H1 (cell line): ENCODE data around the gene EXOSC10. TPM values are rescaled to one million over a fixed set of nuclear protein-coding genes. Genes with fewer than 3 reads are reported as not detected.

Experiments
- CTCF ChIA-PET: fragments of 300-600 bp; sonication (Branson Sonifier 250); formaldehyde crosslinking; loops from one replicate; lab custom pipeline; 2021; ENCODE audit not compliant: partially characterized antibody; lab: Charles Lee
- POLR2A ChIA-PET: fragments of 300-600 bp; sonication (Branson Sonifier 250); formaldehyde crosslinking; loops from one replicate; lab custom pipeline; 2021; ENCODE audit warnings: inconsistent platforms; ENCODE audit not compliant: partially characterized antibody; lab: Charles Lee
- DNase-seq, 2 experiments: peaks; one replicate each; pipeline versions ENCODE4 v3.0.0 to v3.0.0-alpha.2; 2010 to 2022; ENCODE audit warnings: low spot score in 2 of 2, low read depth in 1 of 2, mixed read lengths in 1 of 2
- FAIRE-seq: peaks from 2 replicates; lab custom pipeline; 2011; peaks lifted over from hg19 to GRCh38; lab: Jason Lieb, UNC
- H2AFZ ChIP-seq: 2 replicates; pipeline ENCODE4 v1.8.1; 2012; ENCODE audit warnings: low read length, inconsistent platforms
- H2AK5ac ChIP-seq: 2 replicates; pipeline ENCODE4 v1.6.1; 2013; ENCODE audit warnings: low read depth, low read length
- H2BK120ac ChIP-seq: replicated peaks from 2 replicates; pipeline ENCODE3; 2013; ENCODE audit warnings: low read depth, low read length, inconsistent platforms
- H2BK12ac ChIP-seq: 2 replicates; pipeline ENCODE4 v1.6.1; 2013; ENCODE audit warnings: low read depth, low read length
- H2BK15ac ChIP-seq: 2 replicates; pipeline ENCODE4 v1.6.1; 2013; ENCODE audit warnings: low read length
- H2BK20ac ChIP-seq: 2 replicates; pipeline ENCODE4 v1.6.1; 2013; ENCODE audit warnings: low read length
- H2BK5ac ChIP-seq: 2 replicates; pipeline ENCODE4 v1.6.1; 2013; ENCODE audit warnings: low read depth, low read length
- H3K14ac ChIP-seq: 2 replicates; pipeline ENCODE4 v1.6.1; 2013; ENCODE audit warnings: inconsistent platforms; ENCODE audit not compliant: insufficient read length
- H3K18ac ChIP-seq: 2 replicates; pipeline ENCODE4 v1.6.1; 2013; ENCODE audit warnings: low read length; ENCODE audit errors: extremely low read depth
- H3K23ac ChIP-seq: 2 replicates; pipeline ENCODE4 v1.6.1; 2013; ENCODE audit warnings: inconsistent platforms; ENCODE audit not compliant: insufficient read length
- H3K23me2 ChIP-seq: 2 replicates; pipeline ENCODE4 v1.6.1; 2013; ENCODE audit warnings: low read depth, low read length
- H3K27ac ChIP-seq: 2 replicates; pipeline ENCODE4 v1.6.1; 2011; ENCODE audit warnings: low read depth, low read length, inconsistent platforms
- H3K27me3 ChIP-seq, 4 experiments: replicated peaks in 1 of 4; 1 replicate in 1 of 4; 2 replicates in 3 of 4; pipeline versions ENCODE4 v1.6.1 to v1.8.1; 2011 to 2013; ENCODE audit warnings: low read length in 3 of 4, mild to moderate bottlenecking in 3 of 4, inconsistent platforms in 2 of 4, mixed read lengths in 2 of 4, moderate library complexity in 1 of 4; ENCODE audit not compliant: control insufficient read depth in 3 of 4, insufficient read depth in 3 of 4; ENCODE audit errors: extremely low read depth in 1 of 4
- H3K36me3 ChIP-seq, 4 experiments: 2 replicates each; pipeline versions ENCODE4 v1.6.1 to v1.8.1; 2011 to 2013; ENCODE audit warnings: mild to moderate bottlenecking in 4 of 4, low read length in 3 of 4, moderate library complexity in 2 of 4, control low read depth in 1 of 4, inconsistent platforms in 1 of 4; ENCODE audit not compliant: insufficient read depth in 4 of 4, control insufficient read depth in 2 of 4
- H3K4ac ChIP-seq: replicated peaks from 2 replicates; pipeline ENCODE3; 2013; ENCODE audit warnings: low read length, low read depth, mixed read lengths, inconsistent platforms; ENCODE audit not compliant: insufficient read length
- H3K4me1 ChIP-seq, 4 experiments: replicated peaks in 1 of 4; 1 replicate in 1 of 4; 2 replicates in 3 of 4; pipeline versions ENCODE4 v1.6.1 to v1.8.1; 2011 to 2013; ENCODE audit warnings: low read length in 3 of 4, inconsistent platforms in 2 of 4, mixed read lengths in 1 of 4; ENCODE audit not compliant: insufficient read depth in 4 of 4, control insufficient read depth in 3 of 4
- H3K4me2 ChIP-seq, 2 experiments: 2 replicates each; pipeline versions ENCODE4 v1.6.1 to v1.8.1; 2011 to 2013; ENCODE audit warnings: low read depth in 2 of 2, low read length in 2 of 2, control low read depth in 1 of 2, inconsistent platforms in 1 of 2, mild to moderate bottlenecking in 1 of 2; ENCODE audit not compliant: insufficient read depth in 1 of 2
- H3K4me3 ChIP-seq, 4 experiments: fragments of 200-600, 300-600 bp in 1 of 4; sonication (generic), shearing (Covaris generic), sonication (Bioruptor Twin) in 1 of 4; 2 replicates each; pipeline versions ENCODE4 v1.5.1 to v1.8.1; 2011 to 2016; ENCODE audit warnings: low read length in 4 of 4, low read depth in 3 of 4, control low read depth in 2 of 4, inconsistent platforms in 2 of 4, mild to moderate bottlenecking in 2 of 4, mixed read lengths in 1 of 4, moderate library complexity in 1 of 4; ENCODE audit not compliant: insufficient read depth in 2 of 4; ENCODE audit errors: extremely low read depth in 1 of 4
- H3K56ac ChIP-seq: replicated peaks from 2 replicates; pipeline ENCODE3; 2013; ENCODE audit warnings: low read depth, mild to moderate bottlenecking, mixed read lengths, low read length, inconsistent platforms; ENCODE audit not compliant: insufficient read length
- H3K79me1 ChIP-seq: 2 replicates; pipeline ENCODE4 v1.6.1; 2013; ENCODE audit warnings: low read depth, low read length, control low read depth
- H3K79me2 ChIP-seq, 2 experiments: 2 replicates each; pipeline versions ENCODE4 v1.6.1 to v1.8.1; 2012 to 2013; ENCODE audit warnings: low read length in 2 of 2, mild to moderate bottlenecking in 2 of 2, inconsistent platforms in 1 of 2; ENCODE audit not compliant: insufficient read depth in 2 of 2, control insufficient read depth in 1 of 2
- H3K9ac ChIP-seq, 4 experiments: replicated peaks in 1 of 4; 1 replicate in 1 of 4; 2 replicates in 3 of 4; pipeline versions ENCODE4 v1.6.1 to v1.8.1; 2011 to 2013; ENCODE audit warnings: low read depth in 3 of 4, low read length in 3 of 4, control low read depth in 2 of 4, mild to moderate bottlenecking in 2 of 4, moderate library complexity in 2 of 4, inconsistent platforms in 1 of 4; ENCODE audit errors: extremely low read depth in 1 of 4
- H3K9me3 ChIP-seq, 2 experiments: 2 replicates each; pipeline versions ENCODE4 v1.6.1 to v1.8.1; 2012 to 2013; ENCODE audit warnings: mild to moderate bottlenecking in 2 of 2, moderate library complexity in 2 of 2, control low read depth in 1 of 2, inconsistent platforms in 1 of 2, low read depth in 1 of 2, low read length in 1 of 2, mixed read lengths in 1 of 2; ENCODE audit not compliant: insufficient read depth in 2 of 2
- H4K20me1 ChIP-seq, 2 experiments: replicated peaks in 1 of 2; 2 replicates each; pipeline versions ENCODE3 to v1.8.1; 2011 to 2013; ENCODE audit warnings: inconsistent platforms in 2 of 2, low read length in 2 of 2, mild to moderate bottlenecking in 1 of 2; ENCODE audit not compliant: insufficient read depth in 2 of 2, control insufficient read depth in 1 of 2
- H4K5ac ChIP-seq: 2 replicates; pipeline ENCODE4 v1.6.1; 2013; ENCODE audit warnings: low read length, low read depth, mixed read lengths, inconsistent platforms; ENCODE audit not compliant: insufficient read length
- H4K8ac ChIP-seq: 2 replicates; pipeline ENCODE4 v1.8.0; 2013; ENCODE audit warnings: mild to moderate bottlenecking, moderate library complexity, low read length, inconsistent platforms; ENCODE audit not compliant: insufficient read depth; ENCODE audit errors: extremely low read depth
- H4K91ac ChIP-seq: replicated peaks from 2 replicates; pipeline ENCODE3; 2013; ENCODE audit warnings: low read length, mixed read lengths, inconsistent platforms; ENCODE audit not compliant: insufficient read length
- KDM1A ChIP-seq: fragments of 200-600, 300-600 bp; sonication (generic); IDR thresholded peaks from 2 replicates; pipeline ENCODE4 v1.7.1; 2016; ENCODE audit warnings: mild to moderate bottlenecking, low read length, borderline replicate concordance
- TAF1 ChIP-seq: IDR thresholded peaks from 2 replicates; pipeline ENCODE4 v1.6.1; 2011; ENCODE audit warnings: mild to moderate bottlenecking, low read depth, low read length
- WGBS, 2 experiments: shearing (Covaris generic) in 1 of 2; methylation state at CpG; one replicate each; pipeline versions ENCODE4 v1.1.6 to v1.1.7; 2013 to 2015; ENCODE audit warnings: low lambda C conversion rate in 2 of 2, mixed read lengths in 2 of 2, inconsistent platforms in 1 of 2, low coverage in 1 of 2, missing lambda C conversion rate in 1 of 2; ENCODE audit not compliant: insufficient replicate concordance in 2 of 2, insufficient coverage in 1 of 2, insufficient read length in 1 of 2; ENCODE audit errors: extremely low coverage in 1 of 2, missing lambda C conversion rate in 1 of 2; 5-methylcytosine and 5-hydroxymethylcytosine counted together
- polyA plus RNA-seq, 7 experiments: library from polyadenylated mRNA; depleted of rRNA in 3 of 7; stranded (reverse) in 5 of 7; unstranded in 2 of 7; fragments of >200 nt in 5 of 7; fragments of 200-250 nt in 2 of 7; gene quantifications; 1 replicate in 5 of 7; 2 replicates in 1 of 7; 4 replicates in 1 of 7; pipeline versions ENCODE4 v1.2.1 to v1.2.3, GENCODE V29; 2011 to 2013; ENCODE audit warnings: missing spikeins in 2 of 7, mixed read lengths in 2 of 7
- total RNA-seq: library from RNA; stranded (reverse); fragmentation: NEBNext Ultra II Directional; extraction: Animal tissue kit (Norgen Biotek cat#: 25700); gene quantifications from 2 replicates; pipeline ENCODE4 v1.2.1, GENCODE V29; 2021

Gene EXOSC10
- total and polyA plus RNA-seq, 2 of the 8 experiments (the other 6 are each of a cell fraction or from before 2014, with no cell fraction given), result 57.9 to 86.1 TPM

- Histone ChIP-seq H4K20me1 (no peaks in the 10 kb centered on the region), H4K5ac (no peak overlapping the region), H3K9me3 (no peaks in the 10 kb centered on the region), H2BK12ac (no peak overlapping the region), H2AK5ac (no peak overlapping the region), H4K91ac (no peak overlapping the region), H3K56ac (no peak overlapping the region), H3K23me2 (peaks cover 6% of the 10 kb centered on the region), H3K18ac (no peak overlapping the region), H2BK120ac (no peak overlapping the region), H2AFZ (no peak overlapping the region), H3K23ac (no peak overlapping the region), H3K36me3 (peaks cover 19 to 48% (median 43%) of the 10 kb centered on the region in 4 experiments), H3K27me3 (no peaks in the 10 kb centered on the region; a peak in 1 of 7 replicates), H2BK15ac (no peak overlapping the region), H3K4ac (no peak overlapping the region), H3K79me1 (peaks cover 6% of the 10 kb centered on the region), H2BK5ac (no peak overlapping the region), H3K14ac (no peak overlapping the region), H3K4me1 (peaks cover 0 to 4% (median 0%) of the 10 kb centered on the region in 4 experiments; a peak in 1 of 7 replicates), H3K27ac (no peak overlapping the region), H2BK20ac (no peak overlapping the region), H3K4me3 (no peak overlapping the region), H3K4me2 (no peak overlapping the region), H4K8ac (no peak overlapping the region), H3K79me2 (peaks cover 0 to 7% of the 10 kb centered on the region in 2 experiments; a peak in 1 of 4 replicates), H3K9ac (no peak overlapping the region)
- CTCF ChIA-PET, result interaction anchor here (0.7 to 8.6 kb wide), 3 partner anchors 13 to 182 kb away, joined by 3 to 115 read pairs (median 46); no protein-coding TSS in a partner anchor
- FAIRE-seq (no peak), DNase-seq (no peak)
- POLR2A ChIA-PET, result interaction anchor here (1.3 to 6.5 kb wide), 5 partner anchors 9 to 35 kb away, joined by 5 to 44 read pairs (median 7); partner anchors contain the start of gene EXOSC10
- TF ChIP-seq TAF1 (no peak), KDM1A (peak; percentile 58; the same call in 1 of the 2 replicates)
- 96% methylated on average over 3 of the region's 3 CpGs; no CpG with 5 or more reads in 1 of the 2 experiments for WGBS, 2 experiments
These were observed 34.7 kb downstream of the EXOSC10 start for GRCh38 chr1:11064942-11065341.
